Esophagus mucosa (tissue), 1 donor: ENCODE data around the gene SPATA6. TPM values are rescaled to one million over a fixed set of nuclear protein-coding genes. Genes with fewer than 3 reads are reported as not detected.
"Not testable (repeated sequence)": the region's sequence is repeated elsewhere in the genome, so short reads cannot be mapped to it uniquely, and the experiment has no call there.

Experiments
- ATAC-seq: fragments of 200-7000 bp; cut with Tn5 transposase; one replicate; pipeline ENCODE4 v1.9.1; 2020
- total RNA-seq: library from RNA; stranded (reverse); gene quantifications from one replicate; pipeline ENCODE4 v1.2.4, GENCODE V29; 2023
- donor health status: DM: yes; HTN: yes; CAD: no.

Gene SPATA6
- total RNA-seq, 1 donor from 2014 or later, result 5.5 TPM

- no peak for ATAC-seq
Observed at GRCh38 chr1:48450505-48450904, 21.5 kb downstream of the SPATA6 start.

GRCh38 chr1:48448932-48449331 is 23.1 kb downstream of the SPATA6 start:
- ATAC-seq, result no peak

GRCh38 chr1:48444186-48444585 is 27.8 kb downstream of the SPATA6 start:
- not testable (repeated sequence) for ATAC-seq

- no peak for ATAC-seq
Observed at GRCh38 chr1:48442864-48443619, 29.0 kb downstream of the SPATA6 start.

- not testable (repeated sequence) for ATAC-seq
Observed at GRCh38 chr1:48440786-48441185, 31.2 kb downstream of the SPATA6 start.

- no peak for ATAC-seq
Observed at GRCh38 chr1:48439380-48439779, 32.6 kb downstream of the SPATA6 start.

GRCh38 chr1:48437379-48437778 is 34.6 kb downstream of the SPATA6 start:
- ATAC-seq, result not testable (repeated sequence)

- ATAC-seq, result not testable (repeated sequence)
Observed at GRCh38 chr1:48435312-48436002, 36.5 kb downstream of the SPATA6 start.

- no peak for ATAC-seq
Observed at GRCh38 chr1:48430832-48431231, 41.2 kb downstream of the SPATA6 start.

- ATAC-seq, result no peak
Observed at GRCh38 chr1:48422009-48422408, 50.0 kb downstream of the SPATA6 start.

GRCh38 chr1:48418742-48419141 is 53.3 kb downstream of the SPATA6 start:
- ATAC-seq, result no peak

GRCh38 chr1:48415050-48415449 is 57.0 kb downstream of the SPATA6 start:
- ATAC-seq, result no peak

GRCh38 chr1:48414264-48414663 is 57.7 kb downstream of the SPATA6 start:
- no peak for ATAC-seq

- no peak for ATAC-seq
Observed at GRCh38 chr1:48405940-48406339, 66.1 kb downstream of the SPATA6 start.

GRCh38 chr1:48405400-48405799 is 66.6 kb downstream of the SPATA6 start:
- ATAC-seq, result no peak

GRCh38 chr1:48402599-48402998 is 69.4 kb downstream of the SPATA6 start:
- no peak for ATAC-seq

GRCh38 chr1:48396208-48396607 is 75.8 kb downstream of the SPATA6 start:
- ATAC-seq, result no peak

GRCh38 chr1:48391926-48392325 is 80.1 kb downstream of the SPATA6 start:
- no peak for ATAC-seq

- no peak for ATAC-seq
Observed at GRCh38 chr1:48387409-48387808, 84.6 kb downstream of the SPATA6 start.

GRCh38 chr1:48374785-48375184 is 97.2 kb downstream of the SPATA6 start:
- no peak for ATAC-seq

- no peak for ATAC-seq
Observed at GRCh38 chr1:48371598-48371997, 100.4 kb downstream of the SPATA6 start.

- no peak for ATAC-seq
Observed at GRCh38 chr1:48362901-48363300, 109.1 kb downstream of the SPATA6 start.

GRCh38 chr1:48356901-48357300 is 115.1 kb downstream of the SPATA6 start:
- no peak for ATAC-seq

GRCh38 chr1:48344373-48344772 is 127.6 kb downstream of the SPATA6 start:
- no peak for ATAC-seq
